ENCODE data around the gene SEMA3A. TPM values are rescaled to one million over a fixed set of nuclear protein-coding genes. Genes with fewer than 3 reads are reported as not detected.

Gene SEMA3A
- total RNA-seq, 1 experiment from 2014 or later: 14.2 TPM

DNA sequence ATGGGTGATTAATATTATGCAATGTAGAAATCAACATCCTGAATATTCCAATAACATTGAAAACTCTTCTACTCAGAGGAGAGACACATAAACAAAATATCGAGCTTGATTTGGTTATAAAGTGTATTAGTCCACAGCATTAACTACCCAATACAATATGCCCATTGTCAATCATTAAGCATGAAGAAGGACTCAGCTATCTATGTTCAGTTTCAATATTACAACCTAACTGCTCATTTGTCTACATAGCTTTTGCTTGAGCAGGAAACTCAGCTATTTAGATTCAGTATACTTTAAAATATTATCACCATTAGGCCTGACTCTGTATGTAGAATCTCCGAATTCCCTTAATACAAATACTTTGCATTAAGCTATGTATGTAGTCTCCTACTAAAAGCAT is 262.6 kb downstream of the SEMA3A start:
- Histone ChIP-seq H4K20me1 (ENCODE audit: insufficient read depth) (no peaks in the 10 kb centered on the region), H3K27me3 (ENCODE audit: insufficient read depth, low read length) (no peaks in the 10 kb centered on the region), H3K4me3 (replicated peaks in 1 of 2; ENCODE audit: low read depth in 1 of 2, low read length in 2 of 2) (no peak overlapping the region), H3K9me3 (ENCODE audit: control insufficient read depth in 1 of 2, insufficient read depth in 1 of 2, low read depth in 1 of 2, low read length in 2 of 2) (no peaks in the 10 kb centered on the region), H3K27ac (ENCODE audit: low read depth, low read length) (no peak overlapping the region), H3K79me2 (ENCODE audit: insufficient read depth, low read length) (no peaks in the 10 kb centered on the region), H2AFZ (ENCODE audit: low read depth, low read length, poor library complexity, severe bottlenecking) (no peak overlapping the region), H3K9me2 (ENCODE audit: insufficient read depth) (no peaks in the 10 kb centered on the region), H3K4me1 (ENCODE audit: control insufficient read depth in 1 of 2, insufficient read depth in 2 of 2, low read length in 2 of 2) (no peaks in the 10 kb centered on the region), H3K4me2 (ENCODE audit: low read length) (no peak overlapping the region), H3K36me3 (ENCODE audit: control insufficient read depth in 1 of 2, insufficient read depth in 2 of 2, low read length in 2 of 2) (no peaks in the 10 kb centered on the region), H3K9ac (ENCODE audit: low read length) (no peak overlapping the region)
- BruUV-seq (replicated peaks): no TSS peak
- no peak for TF ChIP-seq JUND (IDR thresholded peaks at IDR 0.05)
- TF ChIP-seq, protein P1, sequence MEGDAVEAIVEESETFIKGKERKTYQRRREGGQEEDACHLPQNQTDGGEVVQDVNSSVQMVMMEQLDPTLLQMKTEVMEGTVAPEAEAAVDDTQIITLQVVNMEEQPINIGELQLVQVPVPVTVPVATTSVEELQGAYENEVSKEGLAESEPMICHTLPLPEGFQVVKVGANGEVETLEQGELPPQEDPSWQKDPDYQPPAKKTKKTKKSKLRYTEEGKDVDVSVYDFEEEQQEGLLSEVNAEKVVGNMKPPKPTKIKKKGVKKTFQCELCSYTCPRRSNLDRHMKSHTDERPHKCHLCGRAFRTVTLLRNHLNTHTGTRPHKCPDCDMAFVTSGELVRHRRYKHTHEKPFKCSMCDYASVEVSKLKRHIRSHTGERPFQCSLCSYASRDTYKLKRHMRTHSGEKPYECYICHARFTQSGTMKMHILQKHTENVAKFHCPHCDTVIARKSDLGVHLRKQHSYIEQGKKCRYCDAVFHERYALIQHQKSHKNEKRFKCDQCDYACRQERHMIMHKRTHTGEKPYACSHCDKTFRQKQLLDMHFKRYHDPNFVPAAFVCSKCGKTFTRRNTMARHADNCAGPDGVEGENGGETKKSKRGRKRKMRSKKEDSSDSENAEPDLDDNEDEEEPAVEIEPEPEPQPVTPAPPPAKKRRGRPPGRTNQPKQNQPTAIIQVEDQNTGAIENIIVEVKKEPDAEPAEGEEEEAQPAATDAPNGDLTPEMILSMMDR (IDR thresholded peaks at IDR 0.05 in 2 of 3, conservative IDR thresholded peaks at IDR 0.05 in 1 of 3; ENCODE audit: borderline replicate concordance in 1 of 3, insufficient read depth in 1 of 3, low read depth in 2 of 3, low read length in 2 of 3): no peak
- TF ChIP-seq ELF1 (IDR thresholded peaks at IDR 0.05; ENCODE audit: borderline replicate concordance, low read depth): no peak
- TF ChIP-seq SP1 (IDR thresholded peaks at IDR 0.05; ENCODE audit: low read depth): no peak
- TF ChIP-seq, protein P2, sequence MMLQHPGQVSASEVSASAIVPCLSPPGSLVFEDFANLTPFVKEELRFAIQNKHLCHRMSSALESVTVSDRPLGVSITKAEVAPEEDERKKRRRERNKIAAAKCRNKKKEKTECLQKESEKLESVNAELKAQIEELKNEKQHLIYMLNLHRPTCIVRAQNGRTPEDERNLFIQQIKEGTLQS (IDR thresholded peaks at IDR 0.05): no peak
- TF ChIP-seq CEBPB (IDR thresholded peaks at IDR 0.05; ENCODE audit: low read depth): no peak
- TF ChIP-seq EGR1 (IDR thresholded peaks at IDR 0.05; ENCODE audit: low read depth): no peak
- ChIA-PET RAD21 (ENCODE audit: low non-redundant PET in 1 of 2, low total read pairs in 2 of 2, uncharacterized antibody in 2 of 2, unreplicated experiment in 2 of 2) (no interaction called here), CTCF (interaction anchor here (1.8 kb wide), 1 partner anchor 16 kb away, joined by 9 read pairs; no protein-coding TSS in a partner anchor), POLR2A (no interaction called here)
- DNase-seq (ENCODE audit: low read depth, low spot score): no peak
- intact Hi-C loops (cut with micrococcal nuclease): no loop called here
- no peak for ATAC-seq

DNA sequence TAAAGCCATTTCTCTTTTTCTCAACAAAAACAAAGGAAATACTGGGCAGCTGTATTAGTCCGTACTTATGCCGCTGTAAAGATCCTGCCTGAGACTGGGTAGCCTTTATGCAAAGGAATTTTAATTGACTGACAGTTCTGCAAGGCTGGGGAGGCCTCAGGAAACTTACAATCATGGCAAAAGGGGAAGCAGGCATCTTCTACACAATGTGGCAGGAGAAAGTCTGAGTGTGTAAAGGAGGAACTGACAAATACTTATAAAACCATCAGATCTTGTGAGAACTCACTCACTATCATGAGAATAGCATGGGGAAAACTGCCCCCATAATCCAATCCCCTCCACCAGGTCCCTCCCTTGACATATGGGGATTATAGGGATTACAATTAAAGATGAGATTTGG is 264.3 kb downstream of the SEMA3A start:
- no peaks in the 10 kb centered on the region for H3K9me3 ChIP-seq (ENCODE audit: control insufficient read depth in 1 of 2, insufficient read depth in 1 of 2, low read depth in 1 of 2, low read length in 2 of 2)
- intact Hi-C loops (cut with micrococcal nuclease): no loop called here
- ChIA-PET RAD21 (ENCODE audit: low non-redundant PET in 1 of 2, low total read pairs in 2 of 2, uncharacterized antibody in 2 of 2, unreplicated experiment in 2 of 2) (no interaction called here), POLR2A (no interaction called here), CTCF (no interaction called here)
- no peak for TF ChIP-seq CBX3 (IDR thresholded peaks at IDR 0.05; ENCODE audit: low read depth)
- TF ChIP-seq TCF7L2 (IDR thresholded peaks at IDR 0.05; ENCODE audit: borderline replicate concordance, extremely low read depth, insufficient read depth, insufficient read length): no peak
- TF ChIP-seq, protein P3, sequence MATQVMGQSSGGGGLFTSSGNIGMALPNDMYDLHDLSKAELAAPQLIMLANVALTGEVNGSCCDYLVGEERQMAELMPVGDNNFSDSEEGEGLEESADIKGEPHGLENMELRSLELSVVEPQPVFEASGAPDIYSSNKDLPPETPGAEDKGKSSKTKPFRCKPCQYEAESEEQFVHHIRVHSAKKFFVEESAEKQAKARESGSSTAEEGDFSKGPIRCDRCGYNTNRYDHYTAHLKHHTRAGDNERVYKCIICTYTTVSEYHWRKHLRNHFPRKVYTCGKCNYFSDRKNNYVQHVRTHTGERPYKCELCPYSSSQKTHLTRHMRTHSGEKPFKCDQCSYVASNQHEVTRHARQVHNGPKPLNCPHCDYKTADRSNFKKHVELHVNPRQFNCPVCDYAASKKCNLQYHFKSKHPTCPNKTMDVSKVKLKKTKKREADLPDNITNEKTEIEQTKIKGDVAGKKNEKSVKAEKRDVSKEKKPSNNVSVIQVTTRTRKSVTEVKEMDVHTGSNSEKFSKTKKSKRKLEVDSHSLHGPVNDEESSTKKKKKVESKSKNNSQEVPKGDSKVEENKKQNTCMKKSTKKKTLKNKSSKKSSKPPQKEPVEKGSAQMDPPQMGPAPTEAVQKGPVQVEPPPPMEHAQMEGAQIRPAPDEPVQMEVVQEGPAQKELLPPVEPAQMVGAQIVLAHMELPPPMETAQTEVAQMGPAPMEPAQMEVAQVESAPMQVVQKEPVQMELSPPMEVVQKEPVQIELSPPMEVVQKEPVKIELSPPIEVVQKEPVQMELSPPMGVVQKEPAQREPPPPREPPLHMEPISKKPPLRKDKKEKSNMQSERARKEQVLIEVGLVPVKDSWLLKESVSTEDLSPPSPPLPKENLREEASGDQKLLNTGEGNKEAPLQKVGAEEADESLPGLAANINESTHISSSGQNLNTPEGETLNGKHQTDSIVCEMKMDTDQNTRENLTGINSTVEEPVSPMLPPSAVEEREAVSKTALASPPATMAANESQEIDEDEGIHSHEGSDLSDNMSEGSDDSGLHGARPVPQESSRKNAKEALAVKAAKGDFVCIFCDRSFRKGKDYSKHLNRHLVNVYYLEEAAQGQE (IDR thresholded peaks at IDR 0.05; ENCODE audit: low read depth): no peak
- TF ChIP-seq, protein P1 (IDR thresholded peaks at IDR 0.05 in 2 of 3, conservative IDR thresholded peaks at IDR 0.05 in 1 of 3; ENCODE audit: borderline replicate concordance in 1 of 3, insufficient read depth in 1 of 3, low read depth in 2 of 3, low read length in 2 of 3): no peak
- no peak for TF ChIP-seq JUND (IDR thresholded peaks at IDR 0.05)
- TF ChIP-seq, protein P4, sequence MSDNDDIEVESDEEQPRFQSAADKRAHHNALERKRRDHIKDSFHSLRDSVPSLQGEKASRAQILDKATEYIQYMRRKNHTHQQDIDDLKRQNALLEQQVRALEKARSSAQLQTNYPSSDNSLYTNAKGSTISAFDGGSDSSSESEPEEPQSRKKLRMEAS (IDR thresholded peaks at IDR 0.05): no peak
- TF ChIP-seq EZH2phosphoT487 (IDR thresholded peaks at IDR 0.05; ENCODE audit: borderline replicate concordance): no peak
- TF ChIP-seq RAD21 (IDR thresholded peaks at IDR 0.05; ENCODE audit: low read depth): no peak
- DNase-seq (ENCODE audit: low read depth, low spot score): no peak
- no peak for ATAC-seq
- no TSS peak for BruUV-seq (replicated peaks)
- H2AFZ ChIP-seq (ENCODE audit: low read depth, low read length, poor library complexity, severe bottlenecking): no peak overlapping the region
- H3K79me2 ChIP-seq (ENCODE audit: insufficient read depth, low read length): no peaks in the 10 kb centered on the region
- H3K9me2 ChIP-seq (ENCODE audit: insufficient read depth): no peaks in the 10 kb centered on the region
- H3K4me3 ChIP-seq (replicated peaks in 1 of 2; ENCODE audit: low read depth in 1 of 2, low read length in 2 of 2): no peak overlapping the region
- H3K27me3 ChIP-seq (ENCODE audit: insufficient read depth, low read length): no peaks in the 10 kb centered on the region
- H3K27ac ChIP-seq (ENCODE audit: low read depth, low read length): no peak overlapping the region
- no peak overlapping the region for H3K9ac ChIP-seq (ENCODE audit: low read length)
- no peaks in the 10 kb centered on the region for H4K20me1 ChIP-seq (ENCODE audit: insufficient read depth)
- no peaks in the 10 kb centered on the region for H3K4me1 ChIP-seq (ENCODE audit: control insufficient read depth in 1 of 2, insufficient read depth in 2 of 2, low read length in 2 of 2)
- no peaks in the 10 kb centered on the region for H3K36me3 ChIP-seq (ENCODE audit: control insufficient read depth in 1 of 2, insufficient read depth in 2 of 2, low read length in 2 of 2)
- H3K4me2 ChIP-seq (ENCODE audit: low read length): no peak overlapping the region
